ENCODE data around the gene SLX9. TPM values are rescaled to one million over a fixed set of nuclear protein-coding genes. Genes with fewer than 3 reads are reported as not detected.
"Not testable (repeated sequence)": the region's sequence is repeated elsewhere in the genome, so short reads cannot be mapped to it uniquely, and the experiment has no call there.

SLX9 gene
- polyA plus RNA-seq, 4 donors: 10.3 to 27.6 (median 12.4) TPM

DNA sequence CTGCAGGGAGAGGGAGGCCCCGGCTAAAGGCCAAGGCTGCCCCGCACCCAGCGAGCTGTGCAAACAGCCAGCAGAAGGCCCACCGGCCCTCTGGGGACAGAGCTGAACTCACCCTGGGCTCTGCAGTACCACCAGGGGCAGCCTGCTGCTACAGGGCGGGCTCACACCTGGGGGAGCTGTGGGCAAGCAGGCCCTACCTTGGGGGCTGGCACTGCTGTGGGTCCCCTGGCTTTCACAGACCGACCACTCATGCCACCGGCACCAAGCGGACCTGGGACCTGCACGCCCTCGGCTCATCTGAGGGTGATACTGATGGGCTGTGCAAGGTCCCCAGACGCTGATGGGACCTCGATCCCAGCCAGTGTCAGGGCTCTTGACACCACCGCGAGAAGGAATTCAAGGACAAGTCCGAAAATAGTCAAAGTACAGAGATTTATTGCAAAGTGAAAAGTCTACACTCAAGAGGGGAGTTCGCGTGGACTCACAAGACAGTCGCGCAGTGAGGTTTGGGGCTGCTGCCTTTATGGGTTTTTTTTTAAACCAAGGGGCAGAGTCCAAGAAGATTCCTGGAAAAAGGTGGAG lies 73.5 kb downstream of the SLX9 start:
- DNase-seq (ENCODE audit: low read depth in 4 of 4, low spot score in 3 of 4): no peak

DNA sequence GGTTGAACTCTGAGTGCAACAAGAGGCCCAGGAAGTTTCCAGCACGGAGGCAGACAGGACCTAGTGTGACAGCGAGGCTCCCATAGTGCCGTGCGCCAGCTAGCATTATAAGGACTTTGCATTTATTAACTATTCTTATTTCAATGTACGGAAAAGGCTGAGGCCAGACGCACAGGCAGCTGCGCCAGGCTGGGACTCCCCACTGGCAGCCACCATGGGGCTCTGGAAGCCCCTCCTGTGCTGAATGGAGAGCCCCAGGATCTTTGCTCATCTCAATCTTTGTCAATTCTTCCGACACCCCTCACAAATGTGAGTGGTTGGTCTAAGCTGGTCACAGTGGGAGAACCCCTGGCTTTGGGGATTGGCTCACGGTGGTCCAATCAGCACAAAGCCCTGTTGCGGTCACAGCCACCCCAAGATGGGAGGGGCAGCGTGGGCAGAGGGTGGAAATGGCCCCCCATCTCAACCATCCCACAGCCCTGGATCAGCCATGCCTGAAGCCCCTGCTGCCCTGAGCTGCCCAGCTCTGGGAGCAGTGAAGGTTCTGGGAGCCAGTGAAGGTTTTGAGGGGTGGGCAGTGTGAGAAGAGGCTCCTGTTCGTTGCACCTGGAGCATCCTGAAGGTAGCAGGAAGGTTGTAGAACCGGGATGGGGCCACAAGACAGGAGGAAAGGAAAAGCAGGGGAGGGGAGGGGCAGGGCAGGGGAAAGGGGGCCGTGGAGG lies 75.1 kb downstream of the SLX9 start:
- no peak for DNase-seq (ENCODE audit: low read depth in 4 of 4, low spot score in 3 of 4)

DNA sequence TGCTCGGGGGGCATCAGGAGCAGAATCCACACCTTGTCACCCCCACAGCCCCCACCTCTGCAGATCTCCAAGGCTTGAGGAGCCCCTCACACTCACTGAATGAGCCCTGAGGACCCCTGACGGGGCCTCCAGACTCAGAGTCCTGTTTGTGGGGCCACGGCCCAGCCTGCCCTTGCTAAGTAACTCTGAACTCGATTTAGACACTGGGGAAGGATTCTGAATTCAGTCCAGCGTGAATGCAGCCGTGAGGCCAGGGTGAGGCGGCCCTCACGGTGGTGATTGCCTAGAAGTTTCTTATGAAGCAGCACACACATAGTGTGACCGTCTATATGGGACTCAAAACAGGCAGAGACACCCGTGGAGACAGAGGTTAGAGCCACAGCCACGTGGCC lies 75.6 kb downstream of the SLX9 start:
- DNase-seq (ENCODE audit: low read depth in 4 of 4, low spot score in 3 of 4): no peak

DNA sequence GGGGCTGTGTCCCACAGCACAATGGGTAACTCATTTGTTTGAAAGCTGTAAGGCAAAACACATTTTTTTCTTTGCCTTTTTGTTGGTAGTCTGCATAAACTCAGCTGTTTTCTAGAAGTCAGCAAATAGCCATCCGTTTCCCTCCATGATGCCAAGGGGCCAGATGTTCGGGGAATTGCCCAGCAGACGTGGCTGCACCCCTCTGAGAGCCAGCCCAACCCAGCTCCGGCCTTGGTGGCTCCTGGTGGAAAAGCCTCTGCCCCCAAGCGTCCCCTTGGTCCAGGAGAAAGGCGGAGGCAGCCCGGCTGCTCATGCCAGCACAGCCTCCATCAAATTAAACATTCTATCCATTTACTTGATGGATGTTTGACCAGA lies 76.2 kb downstream of the SLX9 start:
- no peak for DNase-seq (ENCODE audit: low read depth in 4 of 4, low spot score in 3 of 4)

DNA sequence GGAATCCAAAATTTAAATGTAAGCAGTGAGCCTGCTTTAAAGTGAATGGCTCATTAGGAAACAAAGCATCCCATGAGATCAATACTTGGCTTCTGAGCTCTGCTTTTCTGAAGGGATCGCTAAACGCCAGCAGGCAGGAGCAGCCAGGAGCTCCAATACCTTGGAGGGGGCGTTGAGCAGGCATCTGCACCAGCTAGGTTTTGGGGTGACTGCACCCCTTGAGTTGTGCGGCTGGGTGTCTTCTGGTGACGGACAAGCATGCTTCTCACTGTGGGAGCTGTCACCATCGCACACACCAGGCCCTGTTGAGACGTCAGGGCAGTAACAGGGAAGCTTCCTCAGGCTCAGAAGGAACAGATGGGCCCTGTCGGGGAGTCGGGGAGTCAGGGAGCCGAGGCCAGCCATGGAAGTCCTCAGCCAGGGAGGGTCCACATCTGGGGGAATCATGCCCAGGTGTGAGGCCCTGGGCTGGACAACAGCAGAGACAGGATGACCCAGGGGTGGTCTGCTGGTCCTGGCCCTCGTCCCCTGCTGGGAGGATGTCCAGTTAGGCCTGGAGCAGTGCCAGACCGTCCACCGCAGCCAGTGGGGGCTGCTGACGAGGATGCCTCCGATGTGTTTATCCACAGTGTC lies 76.7 kb downstream of the SLX9 start:
- DNase-seq (ENCODE audit: low read depth in 4 of 4, low spot score in 3 of 4): no peak

- no peak for DNase-seq (ENCODE audit: low read depth in 4 of 4, low spot score in 3 of 4)
Observed at GRCh38 chr21:45017039-45017960, 77.5 kb downstream of the SLX9 start.

- DNase-seq (ENCODE audit: low read depth in 4 of 4, low spot score in 3 of 4): no peak
Observed at GRCh38 chr21:45018131-45019075, 78.6 kb downstream of the SLX9 start.

- DNase-seq (ENCODE audit: low read depth in 4 of 4, low spot score in 3 of 4): no peak
Observed at GRCh38 chr21:45019076-45019886, 79.5 kb downstream of the SLX9 start.

- no peak for DNase-seq (ENCODE audit: low read depth in 4 of 4, low spot score in 3 of 4)
Observed at GRCh38 chr21:45019887-45020537, 80.2 kb downstream of the SLX9 start.

- DNase-seq (ENCODE audit: low read depth in 4 of 4, low spot score in 3 of 4): no peak
Observed at GRCh38 chr21:45020629-45021427, 81.0 kb downstream of the SLX9 start.

DNA sequence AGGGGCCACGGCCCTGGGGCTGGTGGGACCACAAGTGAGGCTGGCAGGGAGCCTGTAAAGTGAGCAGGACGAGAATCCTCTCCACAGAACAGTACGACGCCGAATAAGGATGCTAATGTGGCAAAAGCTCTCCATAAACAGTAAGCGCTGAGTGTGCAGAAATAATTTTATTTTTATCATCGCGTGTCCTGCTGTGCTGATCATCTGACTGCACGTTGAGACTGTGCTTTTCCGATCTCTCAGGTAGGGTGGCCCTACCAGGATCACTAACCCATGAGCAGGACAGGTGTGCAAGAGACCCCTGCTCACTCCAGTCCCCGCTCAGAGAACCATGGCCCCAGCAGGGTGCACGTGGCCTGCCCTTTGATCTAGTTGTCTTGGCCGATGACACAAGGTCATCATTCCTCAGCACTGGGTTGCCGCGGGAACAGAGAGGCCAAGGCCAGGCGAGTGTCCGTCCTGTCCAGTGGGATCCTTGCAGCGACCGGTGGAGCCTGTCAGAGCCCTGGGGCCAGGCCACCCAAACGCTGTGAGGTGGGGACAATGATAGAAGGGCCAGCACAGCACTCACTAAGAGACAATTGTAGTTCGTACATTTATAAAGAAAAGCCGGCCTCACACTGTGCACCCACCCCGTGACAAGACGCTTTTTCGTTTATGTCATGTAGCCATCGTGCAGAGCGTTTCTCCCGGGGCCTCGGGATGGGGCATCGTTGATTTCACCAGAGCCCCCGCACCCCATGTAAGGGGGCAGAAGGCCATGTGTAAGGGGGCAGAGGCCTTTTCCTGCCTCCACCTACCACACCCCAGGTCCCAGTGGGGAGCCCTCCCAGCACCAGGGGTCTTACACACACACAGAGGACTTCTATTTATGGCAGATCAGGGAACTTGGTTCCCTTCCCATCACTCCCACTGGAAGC lies 81.9 kb downstream of the SLX9 start:
- no peak for DNase-seq (ENCODE audit: low read depth in 4 of 4, low spot score in 3 of 4)

GRCh38 chr21:45022348-45022675 lies 82.5 kb downstream of the SLX9 start:
- no peak for DNase-seq (ENCODE audit: low read depth in 4 of 4, low spot score in 3 of 4)

DNA sequence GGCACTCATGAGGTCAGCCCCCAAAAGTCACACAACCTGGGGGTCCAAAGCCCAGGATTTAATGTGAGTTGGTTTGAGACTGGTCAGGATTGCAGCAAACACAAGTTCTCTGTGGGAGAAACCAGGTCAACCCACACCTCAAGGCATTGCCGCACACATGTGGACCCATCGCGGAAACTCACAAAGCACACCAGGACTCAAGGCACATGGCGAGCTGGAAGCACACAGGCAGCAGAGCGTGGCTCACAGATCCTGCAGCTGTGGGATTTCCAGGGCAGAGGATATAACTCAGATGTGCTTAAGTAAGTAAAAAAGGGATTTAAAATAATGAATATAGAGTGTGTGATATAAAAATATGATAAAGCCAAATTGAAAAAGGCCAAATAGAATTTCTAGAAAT lies 82.9 kb downstream of the SLX9 start:
- no peak for DNase-seq (ENCODE audit: low read depth in 4 of 4, low spot score in 3 of 4)

- not testable (repeated sequence) for DNase-seq (ENCODE audit: low read depth in 4 of 4, low spot score in 3 of 4)
Observed at GRCh38 chr21:45024516-45024915, 84.7 kb downstream of the SLX9 start.

- DNase-seq (ENCODE audit: low read depth in 4 of 4, low spot score in 3 of 4): no peak
Observed at GRCh38 chr21:45026066-45026745, 86.4 kb downstream of the SLX9 start.

Measured in left renal pelvis (tissue), 4 donors.